Erythroblast (primary cell): ENCODE results near the gene FBXW5.

Experiments used
- DNase-seq, 2 experiments: peaks; one replicate each; lab custom pipeline; 2025; lab: John Stamatoyannopoulos, UW
- GATA1 ChIP-seq: IDR thresholded peaks from 2 replicates; pipeline ENCODE4 v1.6.1; 2011; ENCODE audit warnings: low read depth, mild to moderate bottlenecking, control low read depth, low read length, moderate library complexity
- POLR2A ChIP-seq: IDR thresholded peaks from 2 replicates; pipeline ENCODE4 v1.6.1; 2011; ENCODE audit warnings: mild to moderate bottlenecking, low read length

FBXW5 gene

DNA sequence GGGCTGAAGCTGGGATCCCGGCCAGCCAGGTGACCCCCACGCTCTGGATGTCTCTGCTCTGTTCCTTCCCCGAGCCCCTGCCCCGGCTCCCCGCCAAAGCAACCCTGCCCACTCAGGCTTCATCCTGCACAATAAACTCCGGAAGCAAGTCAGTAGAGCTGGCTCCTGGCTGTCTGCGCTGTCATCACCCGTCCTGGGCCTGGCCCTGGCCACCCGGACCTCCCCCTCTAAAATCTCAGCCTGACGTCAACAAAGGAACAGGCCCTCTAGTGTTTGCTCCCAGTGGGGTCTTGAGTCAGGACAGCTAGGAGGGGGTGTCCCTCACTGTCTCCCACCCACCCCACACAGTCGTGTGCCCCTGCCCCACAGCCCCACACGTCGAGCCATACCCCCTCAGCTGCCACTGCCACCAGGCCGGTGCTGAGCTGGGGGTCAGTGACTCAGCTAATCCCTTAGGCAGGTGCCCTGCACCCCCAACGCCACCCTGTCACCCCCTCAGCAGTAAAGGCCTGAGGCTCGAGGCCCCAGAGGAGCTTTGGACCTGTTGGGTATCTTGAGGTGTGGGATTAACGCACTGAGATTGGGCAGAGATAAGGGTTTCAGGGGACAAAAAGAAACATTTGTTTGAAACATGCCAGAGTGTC lies 37.2 kb upstream of the FBXW5 start:
- no peak for DNase-seq

DNA sequence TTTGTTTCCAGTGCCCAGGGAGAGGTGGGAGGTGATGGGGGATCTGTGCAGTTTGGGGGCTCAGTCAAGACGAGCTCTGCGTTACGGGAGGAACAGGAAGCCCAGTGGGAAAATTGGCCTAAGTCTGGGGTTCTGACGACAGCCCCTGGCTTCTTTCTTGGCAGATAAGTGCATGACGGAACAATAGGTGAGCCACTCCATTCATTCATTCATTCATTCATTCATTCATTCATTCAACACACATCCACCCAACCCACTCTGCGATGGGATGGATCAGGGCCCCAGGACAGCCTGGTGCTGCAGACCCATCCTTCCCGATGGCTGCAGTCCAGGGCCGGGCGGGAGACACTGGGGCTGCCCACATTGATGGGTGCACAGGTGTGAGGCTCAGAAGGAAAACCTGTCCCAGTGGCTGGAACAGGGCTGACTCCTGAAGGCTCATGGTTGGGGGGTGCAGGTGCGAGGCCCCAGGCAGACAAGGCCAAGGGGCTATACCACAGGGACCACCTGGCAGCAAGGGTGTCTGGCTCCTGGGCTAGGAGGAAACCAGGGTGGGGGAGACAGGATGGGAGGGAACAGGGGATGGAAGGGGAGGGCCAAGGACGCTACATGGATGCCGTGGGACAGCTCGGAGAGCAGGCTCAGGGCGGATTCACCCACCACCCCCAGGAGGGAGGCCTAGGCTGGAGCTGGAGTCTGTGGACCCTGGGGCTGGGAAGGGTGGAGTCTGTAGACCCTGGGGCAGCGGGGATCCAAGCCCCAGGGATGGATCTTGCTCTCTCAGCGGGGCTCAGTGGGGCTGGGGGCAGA lies 36.3 kb upstream of the FBXW5 start:
- no peak for DNase-seq
- TF ChIP-seq GATA1: no peak
- TF ChIP-seq POLR2A: no peak

More for the DNA sequence above, 37.2 kb upstream of the FBXW5 start:
- TF ChIP-seq GATA1 (no peak), POLR2A (no peak)

DNA sequence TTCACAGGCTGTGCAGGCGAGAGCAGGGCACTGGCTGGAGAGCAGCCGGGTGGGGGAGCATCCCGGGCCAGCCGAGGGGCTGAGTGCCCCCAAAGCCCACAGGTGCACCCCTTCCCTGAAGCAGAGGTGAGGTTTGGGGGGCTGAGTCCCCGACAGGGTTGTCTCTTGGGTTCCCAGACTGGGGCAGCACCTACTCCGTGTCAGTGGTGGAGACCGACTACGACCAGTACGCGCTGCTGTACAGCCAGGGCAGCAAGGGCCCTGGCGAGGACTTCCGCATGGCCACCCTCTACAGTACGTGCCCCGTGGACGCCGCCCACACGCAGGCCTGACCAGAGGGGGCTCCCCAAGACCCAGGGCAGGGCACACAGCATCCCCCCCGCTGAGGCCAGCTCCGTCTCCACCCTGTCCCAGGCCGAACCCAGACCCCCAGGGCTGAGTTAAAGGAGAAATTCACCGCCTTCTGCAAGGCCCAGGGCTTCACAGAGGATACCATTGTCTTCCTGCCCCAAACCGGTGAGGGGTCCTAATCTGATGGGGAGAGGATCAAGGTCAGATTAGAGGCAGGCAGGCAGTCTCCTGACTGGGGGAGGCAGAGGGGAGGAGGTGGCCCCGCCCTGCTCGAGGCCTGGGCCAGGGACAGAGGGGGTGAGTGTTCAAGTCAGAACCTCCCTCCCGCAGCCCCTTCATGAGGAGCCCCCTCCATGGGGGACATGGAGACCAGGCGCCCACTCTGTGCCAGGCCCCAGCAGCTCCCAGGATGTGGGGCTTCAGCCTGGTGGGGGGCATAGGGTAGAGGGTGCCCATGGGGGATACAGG lies 35.4 kb upstream of the FBXW5 start:
- no peak for DNase-seq
- TF ChIP-seq GATA1: no peak
- no peak for TF ChIP-seq POLR2A

GRCh38 chr9:136978865-136979544 lies 34.5 kb upstream of the FBXW5 start:
- no peak for DNase-seq
- TF ChIP-seq POLR2A: no peak
- TF ChIP-seq GATA1: no peak

DNA sequence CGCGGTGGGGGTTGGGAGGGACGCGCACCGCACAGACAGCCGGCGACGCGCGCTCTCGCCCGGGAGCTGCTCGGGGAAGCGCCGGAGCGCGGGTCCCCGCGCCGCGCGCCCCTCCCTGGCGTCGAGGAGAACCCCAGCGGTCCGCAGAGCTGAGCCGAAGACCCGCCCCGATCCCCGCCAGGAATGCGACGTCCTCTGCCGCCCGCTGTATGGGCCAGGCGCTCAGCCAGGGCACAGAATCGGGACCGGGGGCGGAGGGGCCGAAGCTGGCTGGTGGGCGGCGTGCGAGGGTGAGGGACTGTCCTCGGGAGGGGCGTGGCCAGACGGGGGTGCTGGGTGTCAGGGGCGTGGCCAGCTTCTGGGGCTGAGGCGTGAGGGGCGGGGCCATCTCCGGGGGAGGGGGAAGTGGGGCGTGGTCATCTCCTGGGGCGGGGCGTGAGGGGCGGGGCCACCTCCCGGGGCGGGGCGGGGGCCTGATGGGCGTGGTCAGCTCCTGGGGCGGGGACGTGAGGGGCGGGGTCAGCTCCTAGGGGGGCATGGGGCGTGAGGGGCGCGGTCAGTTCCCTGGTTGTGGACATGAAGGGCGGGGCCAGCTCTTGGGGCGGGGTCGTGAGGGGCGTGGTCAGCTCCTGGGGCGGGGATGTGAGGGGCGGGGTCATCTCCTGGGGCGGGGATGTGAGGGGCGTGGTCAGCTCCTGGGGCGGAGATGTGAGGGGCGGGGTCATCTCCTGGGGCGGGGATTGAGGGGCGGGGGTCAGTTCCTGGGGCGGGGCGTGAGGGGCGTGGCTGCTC lies 33.7 kb upstream of the FBXW5 start:
- DNase-seq: peak; percentile 83
- TF ChIP-seq POLR2A (no peak), GATA1 (no peak)

DNA sequence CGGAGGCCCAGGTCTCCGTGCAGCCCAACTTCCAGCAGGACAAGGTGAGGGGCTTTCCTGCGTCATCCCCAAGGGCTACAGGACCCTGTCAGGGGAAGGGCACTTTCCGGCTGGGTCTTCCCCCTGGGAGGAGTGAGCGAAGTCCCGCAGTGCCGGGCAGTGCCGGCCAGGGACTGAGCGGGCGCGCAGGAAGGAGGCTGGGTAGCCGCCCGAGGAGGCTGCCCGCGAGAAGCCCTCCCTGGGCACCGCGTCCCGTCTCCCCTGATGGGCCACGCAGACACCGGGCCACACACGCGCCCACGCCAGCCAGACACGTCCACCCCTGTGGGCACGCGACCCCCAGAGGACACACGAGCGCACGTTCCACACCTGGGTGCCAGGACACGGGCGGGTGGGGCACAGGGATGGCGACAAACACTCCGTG lies 33.1 kb upstream of the FBXW5 start:
- no peak for TF ChIP-seq POLR2A

GRCh38 chr9:136977223-136977622 lies 32.7 kb upstream of the FBXW5 start, which contains the start of gene PTGDS:
PTGDS (plus strand) TSS chr9:136977504; CDS start chr9:136977579, 75 bp downstream.
- DNase-seq: no peak
- no peak for TF ChIP-seq GATA1
- no peak for TF ChIP-seq POLR2A

More for the DNA sequence above, 33.1 kb upstream of the FBXW5 start:
- no peak for DNase-seq

DNA sequence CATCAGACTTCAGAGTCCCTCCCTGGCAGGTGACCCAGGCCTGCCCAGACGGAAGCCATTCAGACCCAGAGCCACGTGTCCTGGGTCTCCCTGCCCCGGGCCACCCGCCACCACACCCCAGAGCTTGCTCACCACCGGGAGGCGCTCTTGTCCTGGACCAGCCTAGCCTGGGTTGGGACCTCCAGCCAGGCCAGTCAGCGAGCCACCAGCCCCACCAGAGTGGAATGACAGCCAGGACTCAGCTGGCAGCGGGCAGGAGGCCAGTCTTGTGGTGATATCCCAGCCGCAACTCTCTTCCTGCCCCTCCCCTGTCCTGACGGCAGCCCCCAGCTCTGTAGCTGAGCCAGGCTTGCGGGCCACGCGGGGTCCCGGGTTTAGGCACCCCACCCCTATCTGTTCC lies 31.1 kb upstream of the FBXW5 start:
- TF ChIP-seq GATA1 (no peak), POLR2A (no peak)
- peak; percentile 40 to 65 for DNase-seq

DNA sequence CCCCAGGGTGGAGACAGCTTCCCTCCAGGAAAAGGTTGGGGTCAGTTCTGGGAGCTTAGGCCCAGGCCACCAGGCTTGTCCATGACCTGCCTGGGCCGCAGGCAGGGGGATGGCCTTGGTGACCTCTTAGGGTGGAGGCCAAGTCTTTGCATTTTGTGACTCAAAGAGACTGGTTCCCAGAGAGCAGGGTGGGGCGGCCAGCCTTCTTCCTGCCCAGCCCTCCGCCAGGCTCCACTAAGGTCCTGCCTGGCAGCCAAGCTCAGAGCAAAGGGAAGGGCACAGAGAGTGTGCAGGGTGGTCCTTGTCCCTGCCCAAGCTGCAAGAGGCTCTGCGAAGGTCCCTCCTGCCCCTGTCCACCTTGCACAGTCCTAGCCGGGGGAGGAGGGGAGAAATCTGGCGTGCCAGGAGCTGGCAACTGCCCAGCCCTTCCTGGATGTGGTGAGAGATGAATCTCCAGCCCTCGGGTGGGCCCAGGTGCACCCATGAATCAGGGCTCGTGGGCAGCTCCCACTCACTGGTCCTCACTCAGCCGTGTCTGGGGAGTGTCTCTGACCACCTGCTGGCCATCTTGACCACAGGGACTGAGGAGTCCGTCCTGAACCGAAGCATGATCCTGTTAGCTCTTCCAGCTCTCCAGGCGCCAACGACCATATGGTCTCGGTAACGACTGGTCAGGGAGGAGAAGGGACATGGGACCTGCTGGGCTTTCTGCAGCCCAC lies 30.4 kb upstream of the FBXW5 start:
- no peak for DNase-seq
- TF ChIP-seq GATA1 (no peak), POLR2A (no peak)

DNA sequence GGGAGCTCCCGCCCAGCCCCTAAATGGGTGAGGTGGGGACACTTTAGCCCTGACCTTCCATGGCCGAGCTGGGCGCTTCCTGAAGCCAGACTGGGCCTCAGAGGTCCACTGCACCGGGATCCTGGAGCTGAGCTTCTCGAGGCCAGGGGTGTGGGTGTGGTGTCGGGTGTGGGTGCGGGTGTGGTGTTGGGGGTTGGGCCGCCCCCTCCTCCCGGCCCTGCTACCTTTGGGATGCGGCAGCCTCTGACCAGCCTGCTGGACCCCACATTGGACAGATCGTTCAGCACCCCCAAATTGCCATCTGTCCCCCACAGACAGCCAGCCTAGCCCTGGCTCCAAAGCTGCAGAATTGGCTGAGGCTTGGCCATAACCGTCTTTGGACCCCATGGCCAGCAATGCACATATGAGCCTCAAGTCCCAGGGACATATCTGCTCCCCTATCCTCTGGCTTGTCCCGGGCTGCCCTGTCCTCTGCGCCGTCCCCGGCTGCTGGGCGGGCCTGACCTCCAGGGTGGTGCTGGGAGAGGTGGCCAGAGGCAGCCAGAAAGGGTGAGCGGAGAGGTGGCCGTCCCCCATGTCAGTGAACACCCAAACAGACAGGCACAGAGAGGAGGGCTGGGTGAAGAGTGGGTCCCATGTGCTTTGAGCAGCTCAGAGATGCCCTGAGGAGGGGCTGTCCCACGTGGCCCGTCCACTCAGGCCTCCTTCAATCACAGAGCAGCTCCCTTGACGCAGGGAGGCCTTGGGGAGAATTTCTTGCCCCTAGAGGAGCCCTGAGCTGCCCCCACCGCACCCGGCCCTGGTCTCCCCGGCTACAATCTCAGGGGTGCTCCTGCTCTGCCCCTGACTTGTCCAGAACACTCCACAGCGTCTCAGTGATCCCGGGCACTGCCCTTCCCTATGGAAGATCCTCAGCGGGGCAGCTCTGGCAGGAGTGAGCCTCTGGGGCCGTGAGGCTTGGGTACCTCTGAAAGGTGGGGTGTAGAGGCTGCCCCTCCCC lies 29.4 kb upstream of the FBXW5 start:
- TF ChIP-seq POLR2A (no peak), GATA1 (no peak)

GRCh38 chr9:136972743-136973142 lies 28.2 kb upstream of the FBXW5 start:
- TF ChIP-seq POLR2A: no peak
- TF ChIP-seq GATA1: no peak
- DNase-seq: no peak

More for the DNA sequence above, 29.4 kb upstream of the FBXW5 start:
- DNase-seq: no peak
